Parathyroid adenoma (tissue), 2 donors: ENCODE data around the gene EFHB.

Experiments
- H2AFZ ChIP-seq: fragments of 300-600 bp; sonication (generic); one replicate; pipeline ENCODE4 v1.7.0; 2017; ENCODE audit warnings: antibody characterized with exemption, mild to moderate bottlenecking
- H3K27ac ChIP-seq: fragments of 300-600 bp; sonication (generic); one replicate; pipeline ENCODE4 v1.7.0; 2017
- H3K27me3 ChIP-seq: fragments of 300-600 bp; sonication (generic); one replicate; pipeline ENCODE4 v1.7.0; 2017; ENCODE audit warnings: low read length; ENCODE audit not compliant: control insufficient read depth, insufficient read depth
- H3K36me3 ChIP-seq: fragments of 300-600 bp; sonication (generic); one replicate; pipeline ENCODE4 v1.7.0; 2017; ENCODE audit warnings: low read length; ENCODE audit not compliant: control insufficient read depth, insufficient read depth
- H3K4me1 ChIP-seq: fragments of 300-600 bp; sonication (generic); one replicate; pipeline ENCODE4 v1.7.0; 2017; ENCODE audit warnings: control low read depth
- H3K4me2 ChIP-seq: fragments of 300-600 bp; sonication (generic); one replicate; pipeline ENCODE4 v1.7.0; 2017; ENCODE audit warnings: low read length
- H3K4me3 ChIP-seq: fragments of 300-600 bp; sonication (generic); one replicate; pipeline ENCODE4 v1.7.0; 2017; ENCODE audit warnings: low read depth, low read length
- H3K79me2 ChIP-seq: fragments of 300-600 bp; sonication (generic); one replicate; pipeline ENCODE4 v1.7.0; 2017; ENCODE audit warnings: control low read depth
- H3K9ac ChIP-seq: fragments of 300-600 bp; sonication (generic); one replicate; pipeline ENCODE4 v1.7.0; 2017; ENCODE audit warnings: mild to moderate bottlenecking
- H3K9me3 ChIP-seq: fragments of 300-600 bp; sonication (generic); one replicate; pipeline ENCODE4 v1.7.0; 2017; ENCODE audit warnings: low read length; ENCODE audit not compliant: control insufficient read depth
- CTCF ChIP-seq: fragments of 300-600 bp; sonication (generic); IDR thresholded peaks from one replicate; pipeline ENCODE4 v1.7.0; 2017; ENCODE audit warnings: antibody characterized with exemption, mild to moderate bottlenecking
- donor health status: primary hyperparathyroidism.

EFHB gene

GRCh38 chr3:19954676-19955075, 20.7 kb upstream of the EFHB start:
- H3K9me3 ChIP-seq: no peaks in the 10 kb centered on the region
- H3K79me2 ChIP-seq: peaks cover 73% of the 10 kb centered on the region
- no peaks in the 10 kb centered on the region for H3K36me3 ChIP-seq
- H3K4me1 ChIP-seq: no peaks in the 10 kb centered on the region
- H3K4me3 ChIP-seq: no peak overlapping the region
- H3K27me3 ChIP-seq: no peaks in the 10 kb centered on the region
- no peak overlapping the region for H3K27ac ChIP-seq
- no peak overlapping the region for H3K4me2 ChIP-seq
- no peak for TF ChIP-seq CTCF
- H3K9ac ChIP-seq: no peak overlapping the region
- H2AFZ ChIP-seq: no peak overlapping the region

DNA sequence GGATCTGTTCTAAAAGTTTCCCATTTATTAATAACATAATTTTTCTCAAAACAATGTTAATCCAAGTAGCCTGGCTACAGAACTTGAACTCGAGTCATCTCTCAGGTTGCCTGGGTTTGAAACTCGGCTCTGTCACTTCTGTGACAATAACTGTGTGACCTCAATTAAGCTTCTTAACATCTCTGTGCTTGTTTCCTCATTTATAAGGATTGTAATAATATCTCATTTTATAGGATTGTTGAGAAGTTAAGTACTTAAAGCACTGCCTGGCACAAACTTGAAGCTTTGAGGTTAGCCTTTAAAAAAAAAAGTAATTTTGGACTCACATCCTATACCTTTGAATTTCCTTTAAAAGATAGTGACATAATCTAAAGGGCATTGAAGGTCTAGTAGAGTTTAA, 16.3 kb upstream of the EFHB start:
- Histone ChIP-seq H3K9ac (no peak overlapping the region), H3K9me3 (no peaks in the 10 kb centered on the region), H2AFZ (no peak overlapping the region), H3K27me3 (no peaks in the 10 kb centered on the region), H3K36me3 (no peaks in the 10 kb centered on the region), H3K27ac (no peak overlapping the region), H3K79me2 (peaks cover 49% of the 10 kb centered on the region), H3K4me1 (no peaks in the 10 kb centered on the region), H3K4me2 (no peak overlapping the region), H3K4me3 (no peak overlapping the region)
- no peak for TF ChIP-seq CTCF

DNA sequence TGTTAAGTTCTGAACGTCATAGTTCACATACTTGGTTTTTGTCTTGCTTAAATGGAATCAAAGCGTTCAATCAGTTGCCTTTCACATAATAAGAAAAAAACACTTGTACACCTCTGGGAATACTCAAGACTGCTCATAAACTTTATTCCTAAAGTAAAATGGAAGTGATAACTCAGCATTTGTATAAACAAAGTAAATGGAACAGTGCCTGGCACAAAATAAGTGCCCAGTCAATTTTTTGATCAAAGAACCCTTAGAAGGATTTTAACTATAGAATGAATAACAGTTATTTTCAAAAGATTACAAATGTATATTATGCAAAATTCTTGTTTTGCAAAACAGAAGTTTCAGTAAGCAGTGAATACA, 14.2 kb upstream of the EFHB start:
- H3K9ac ChIP-seq: peak overlapping the region; percentile 94
- H3K27ac ChIP-seq: peak overlapping the region; percentile 93
- peak overlapping the region; percentile 96 for H3K4me3 ChIP-seq

DNA sequence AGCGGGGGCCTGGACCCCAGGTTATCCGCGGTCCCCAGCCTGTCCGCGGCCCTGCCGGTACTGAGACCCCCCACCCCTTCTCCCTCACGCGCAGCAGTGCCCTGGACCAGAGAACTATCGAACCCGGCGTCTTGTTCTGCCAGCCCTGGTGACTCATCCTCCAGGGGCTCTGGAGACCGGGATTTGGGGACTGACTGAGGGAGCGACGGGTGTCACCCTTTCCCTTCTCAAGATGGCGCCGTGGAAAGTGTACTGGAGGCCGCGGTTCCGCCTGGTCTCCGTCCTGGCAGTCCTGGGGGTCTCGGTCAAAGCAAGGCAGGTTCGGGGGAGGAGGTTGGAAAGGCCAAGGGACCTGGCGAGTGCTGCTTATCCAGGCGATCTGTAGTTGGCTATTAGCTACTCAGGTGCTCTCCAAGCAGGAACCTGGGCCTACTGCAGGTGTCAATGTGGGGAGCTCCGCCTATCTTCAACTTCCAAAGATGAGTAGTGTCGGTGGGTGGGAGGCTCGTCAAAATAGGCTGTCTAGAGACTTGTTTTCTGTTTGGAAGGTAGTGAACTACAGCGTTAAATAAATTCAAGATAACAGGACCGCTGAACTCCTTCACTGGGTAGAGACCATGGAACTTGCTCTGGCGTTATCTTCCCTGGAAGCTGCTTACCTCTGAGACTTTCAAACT, 13.7 kb upstream of the EFHB start:
- Histone ChIP-seq H3K4me2 (peak overlapping the region; percentile 99), H3K4me3 (peak overlapping the region; percentile 96), H3K27ac (peak overlapping the region; percentile 93), H2AFZ (peak overlapping the region; percentile 98), H3K79me2 (peaks cover 29% of the 10 kb centered on the region), H3K9me3 (no peaks in the 10 kb centered on the region), H3K4me1 (no peaks in the 10 kb centered on the region), H3K27me3 (no peaks in the 10 kb centered on the region), H3K9ac (peak overlapping the region; percentile 94), H3K36me3 (no peaks in the 10 kb centered on the region)
- TF ChIP-seq CTCF: no peak

More for the DNA sequence above, 14.2 kb upstream of the EFHB start:
- Histone ChIP-seq H3K4me2 (peak overlapping the region; percentile 99), H3K4me1 (no peaks in the 10 kb centered on the region), H3K27me3 (no peaks in the 10 kb centered on the region), H3K79me2 (peaks cover 29% of the 10 kb centered on the region), H3K9me3 (no peaks in the 10 kb centered on the region), H3K36me3 (no peaks in the 10 kb centered on the region), H2AFZ (peak overlapping the region; percentile 98)
- TF ChIP-seq CTCF: no peak
